Lower lobe of right lung (tissue), 2 donors: ENCODE data around the gene TMEM94. TPM values are rescaled to one million over a fixed set of nuclear protein-coding genes. Genes with fewer than 3 reads are reported as not detected.

Experiments used
- ATAC-seq, 2 donors: fragments of 200-7000 bp; cut with Tn5 transposase; one replicate each; pipeline ENCODE4 v1.9.1; 2020 to 2022; ENCODE audit warnings: mild to moderate bottlenecking in 2 of 2, moderate library complexity in 2 of 2
- DNase-seq: peaks from one replicate; pipeline ENCODE4 v3.0.0-alpha.2; 2020
- H3K27ac ChIP-seq: fragments of 200-600 bp; one replicate; pipeline ENCODE4 v1.8.0; 2022
- H3K27me3 ChIP-seq: fragments of 200-600 bp; one replicate; pipeline ENCODE4 v1.8.0; 2022; ENCODE audit warnings: low read depth
- H3K36me3 ChIP-seq: fragments of 200-600 bp; one replicate; pipeline ENCODE4 v1.8.0; 2022; ENCODE audit warnings: mild to moderate bottlenecking
- H3K4me1 ChIP-seq: fragments of 200-600 bp; one replicate; pipeline ENCODE4 v1.8.0; 2022
- H3K4me3 ChIP-seq: fragments of 200-600 bp; one replicate; pipeline ENCODE4 v1.8.0; 2022; ENCODE audit warnings: mild to moderate bottlenecking
- H3K9me3 ChIP-seq: fragments of 200-600 bp; one replicate; pipeline ENCODE4 v1.8.0; 2022
- CTCF ChIP-seq: fragments of 200-600 bp; IDR thresholded peaks from one replicate; pipeline ENCODE4 v1.8.0; 2022; ENCODE audit warnings: antibody characterized with exemption, mild to moderate bottlenecking
- intact Hi-C: fragments of 100-400 bp; cut with DNase I; formaldehyde crosslinking; loops from one replicate; pipeline ENCODE4 v1.11.0; 2022
- total RNA-seq: library from RNA; stranded (reverse); fragmentation: NEBNext Ultra II Directional; extraction: Animal tissue kit (Norgen Biotek cat#: 25700); gene quantifications from one replicate; pipeline ENCODE4 v1.2.1, GENCODE V29; 2021
- donor health status: DM: no; HTN: yes; CAD: no; lungs with severe emphysema.

The TMEM94 gene
- total RNA-seq, 1 donor from 2014 or later, result 89.5 TPM

- Histone ChIP-seq H3K4me3 (no peak overlapping the region), H3K9me3 (no peaks in the 10 kb centered on the region), H3K4me1 (peaks cover 39% of the 10 kb centered on the region), H3K27me3 (no peaks in the 10 kb centered on the region), H3K27ac (peak overlapping the region; percentile 71), H3K36me3 (peaks cover 60% of the 10 kb centered on the region)
- no peak for DNase-seq
- no peak for TF ChIP-seq CTCF
- peak in 1 of 2 donors; percentile 1 for ATAC-seq
- intact Hi-C loops, result no loop called here
Observed at GRCh38 chr17:75490953-75491649, 34.7 kb downstream of the TMEM94 start.

- Histone ChIP-seq H3K27me3 (no peaks in the 10 kb centered on the region), H3K4me1 (peaks cover 34% of the 10 kb centered on the region), H3K4me3 (no peak overlapping the region), H3K27ac (no peak overlapping the region), H3K9me3 (no peaks in the 10 kb centered on the region), H3K36me3 (peaks cover 63% of the 10 kb centered on the region)
- ATAC-seq (no peak), DNase-seq (no peak)
- intact Hi-C loops, result no loop called here
- TF ChIP-seq CTCF, result no peak
Observed at GRCh38 chr17:75491680-75492079, 35.2 kb downstream of the TMEM94 start.

GRCh38 chr17:75492555-75493168 is 36.2 kb downstream of the TMEM94 start:
- intact Hi-C loops, result no loop called here
- Histone ChIP-seq H3K36me3 (peaks cover 73% of the 10 kb centered on the region), H3K4me3 (no peak overlapping the region), H3K4me1 (peaks cover 24% of the 10 kb centered on the region), H3K9me3 (no peaks in the 10 kb centered on the region), H3K27ac (no peak overlapping the region), H3K27me3 (no peaks in the 10 kb centered on the region)
- ATAC-seq, result no peak
- no peak for DNase-seq
- TF ChIP-seq CTCF, result no peak

DNA sequence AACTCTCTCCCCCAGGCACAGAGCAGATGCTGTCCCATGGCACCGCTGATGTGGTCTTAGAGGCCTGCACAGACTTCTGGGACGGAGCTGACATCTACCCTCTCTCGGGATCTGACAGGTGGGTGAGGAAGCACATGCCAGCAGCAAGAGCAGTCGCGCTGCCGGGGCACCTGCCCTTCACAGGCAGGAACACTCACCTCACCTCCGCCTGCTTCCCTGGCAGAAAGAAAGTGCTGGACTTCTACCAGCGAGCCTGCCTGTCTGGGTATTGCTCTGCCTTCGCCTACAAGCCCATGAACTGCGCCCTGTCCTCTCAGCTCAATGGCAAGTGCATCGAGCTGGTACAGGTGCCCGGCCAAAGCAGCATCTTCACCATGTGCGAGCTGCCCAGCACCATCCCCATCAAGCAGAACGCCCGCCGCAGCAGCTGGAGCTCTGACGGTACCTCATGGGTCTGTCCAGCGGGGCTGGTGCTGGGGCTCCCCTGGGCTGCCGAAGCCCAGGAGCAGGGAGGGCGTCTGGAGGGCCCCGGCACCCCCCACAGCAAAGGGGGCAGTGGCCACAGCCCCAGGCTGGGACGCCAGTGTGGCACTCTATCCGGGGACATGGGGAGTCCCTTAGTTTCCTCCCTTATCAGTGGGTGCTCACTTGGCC is 37.2 kb downstream of the TMEM94 start:
- TF ChIP-seq CTCF, result no peak
- ATAC-seq (no peak), DNase-seq (no peak)
- intact Hi-C loops, result no loop called here
- Histone ChIP-seq H3K9me3 (no peaks in the 10 kb centered on the region), H3K4me3 (no peak overlapping the region), H3K27me3 (no peaks in the 10 kb centered on the region), H3K36me3 (peaks cover 82% of the 10 kb centered on the region), H3K4me1 (peaks cover 16% of the 10 kb centered on the region), H3K27ac (no peak overlapping the region)

DNA sequence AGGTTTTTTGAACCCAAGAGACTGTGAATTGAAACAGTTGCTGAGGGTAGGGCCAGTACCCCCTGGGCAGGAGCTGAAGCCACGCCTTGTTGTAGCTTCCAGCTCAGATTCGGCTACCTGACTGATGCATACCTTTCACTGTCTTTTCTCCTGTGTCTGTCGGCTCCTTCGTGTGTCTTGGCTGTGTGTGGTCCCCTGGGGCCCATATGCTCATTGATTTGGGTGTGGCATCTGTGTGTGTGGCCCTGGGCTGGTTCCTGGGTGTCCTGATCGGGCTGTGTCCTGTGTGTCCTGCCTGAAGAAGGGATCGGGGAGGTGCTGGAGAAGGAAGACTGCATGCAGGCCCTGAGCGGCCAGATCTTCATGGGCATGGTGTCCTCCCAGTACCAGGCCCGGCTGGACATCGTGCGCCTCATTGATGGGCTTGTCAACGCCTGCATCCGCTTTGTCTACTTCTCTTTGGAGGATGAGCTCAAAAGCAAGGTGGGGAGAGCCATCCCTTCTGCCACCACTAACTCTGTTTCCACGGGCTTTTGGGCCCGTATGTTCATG is 38.0 kb downstream of the TMEM94 start:
- DNase-seq, result no peak
- no peak for TF ChIP-seq CTCF
- H3K27ac ChIP-seq, result no peak overlapping the region
- H3K4me3 ChIP-seq, result no peak overlapping the region
- no peaks in the 10 kb centered on the region for H3K9me3 ChIP-seq
- H3K36me3 ChIP-seq, result peaks cover 88% of the 10 kb centered on the region
- intact Hi-C loops, result no loop called here
- no peaks in the 10 kb centered on the region for H3K27me3 ChIP-seq
- H3K4me1 ChIP-seq, result peaks cover 19% of the 10 kb centered on the region
- ATAC-seq, result no peak
